ENCODE measurements around the gene KRTAP3-3.

GRCh38 chr17:40978575-40979151, 15.3 kb downstream of the KRTAP3-3 start:
- no peak for TF ChIP-seq CTCF (IDR thresholded peaks at IDR 0.05)
- TF ChIP-seq POLR2AphosphoS5 (IDR thresholded peaks at IDR 0.05): no peak
- no peak for TF ChIP-seq POLR2A (IDR thresholded peaks at IDR 0.05)

Measured in breast epithelium (tissue), 3 donors.